HCT116 (cell line): Measurements from ENCODE around the gene CHRD. TPM values are rescaled to one million over a fixed set of nuclear protein-coding genes. Genes with fewer than 3 reads are reported as not detected.

Experiments
- ATAC-seq: fragments of 200-7000 bp; cut with Tn5 transposase; 2 replicates; pipeline ENCODE4 v1.9.1; 2020; ENCODE audit warnings: mild to moderate bottlenecking, moderate library complexity
- BruUV-seq: library from RNA; stranded (reverse); fragments of 400-500 nt; replicated peaks from 2 replicates; lab custom pipeline; 2021; lab: Mats Ljungman, UMichigan
- CTCF ChIA-PET: fragments of 300-600 bp; sonication (Branson Sonifier 250); formaldehyde crosslinking; loops from one replicate; lab custom pipeline; 2021; ENCODE audit warnings: antibody characterized with exemption; lab: Charles Lee
- POLR2A ChIA-PET: fragments of 300-600, 350-600 bp; sonication (Branson Sonifier 250); formaldehyde crosslinking; loops from one replicate; lab custom pipeline; 2021; ENCODE audit warnings: antibody characterized with exemption; lab: Charles Lee
- RAD21 ChIA-PET, 2 experiments: fragments of 300-600 bp; sonication (Branson Sonifier 250); formaldehyde crosslinking; loops; one replicate each; lab custom pipeline; 2023; ENCODE audit warnings: low total read pairs in 2 of 2; ENCODE audit not compliant: uncharacterized antibody in 2 of 2, unreplicated experiment in 2 of 2, low non-redundant PET in 1 of 2; lab: Charles Lee
- DNase-seq: peaks from one replicate; pipeline ENCODE4 v3.0.0-alpha.2; 2010; ENCODE audit warnings: low read depth, low spot score
- H2AFZ ChIP-seq: fragments of 200-600 bp; shearing (Covaris generic), sonication (generic); 2 replicates; pipeline ENCODE4 v1.6.1; 2017; ENCODE audit warnings: low read depth, mixed run types, mixed read lengths, antibody characterized with exemption, low read length; ENCODE audit not compliant: poor library complexity, severe bottlenecking
- H3K27ac ChIP-seq: 2 replicates; pipeline ENCODE4 v1.5.1; 2012; ENCODE audit warnings: low read depth, low read length
- H3K27me3 ChIP-seq: fragments of 200-600 bp; sonication (generic); 2 replicates; pipeline ENCODE4 v1.6.1; 2016; ENCODE audit warnings: mixed run types, low read length, mixed read lengths; ENCODE audit not compliant: insufficient read depth
- H3K36me3 ChIP-seq, 2 experiments: fragments of 200-500 bp in 1 of 2; fragments of 200-600 bp in 1 of 2; sonication (Bioruptor generic) in 1 of 2; sonication (generic) in 1 of 2; 2 replicates each; pipeline versions ENCODE4 v1.5.1 to v1.6.1; 2014 to 2016; ENCODE audit warnings: low read length in 2 of 2, inconsistent platforms in 1 of 2, mixed read lengths in 1 of 2, mixed run types in 1 of 2; ENCODE audit not compliant: insufficient read depth in 2 of 2, control insufficient read depth in 1 of 2
- H3K4me1 ChIP-seq, 2 experiments: fragments of 200-600 bp in 1 of 2; sonication (generic) in 1 of 2; 2 replicates each; pipeline versions ENCODE4 v1.5.1 to v1.6.1; 2012 to 2017; ENCODE audit warnings: low read length in 2 of 2, inconsistent platforms in 1 of 2, mild to moderate bottlenecking in 1 of 2, mixed read lengths in 1 of 2, mixed run types in 1 of 2, moderate library complexity in 1 of 2; ENCODE audit not compliant: insufficient read depth in 2 of 2, control insufficient read depth in 1 of 2
- H3K4me2 ChIP-seq: fragments of 200-600 bp; sonication (generic); 2 replicates; pipeline ENCODE4 v1.6.1; 2017; ENCODE audit warnings: mixed run types, low read length, mixed read lengths
- H3K4me3 ChIP-seq, 2 experiments: fragments of 200-600 bp in 1 of 2; sonication (generic) in 1 of 2; replicated peaks in 1 of 2; 2 replicates each; pipeline ENCODE4 v1.5.1; 2011 to 2016; ENCODE audit warnings: low read length in 2 of 2, control low read depth in 1 of 2, low read depth in 1 of 2, mild to moderate bottlenecking in 1 of 2, mixed read lengths in 1 of 2, mixed run types in 1 of 2
- H3K79me2 ChIP-seq: fragments of 200-600 bp; sonication (generic); 2 replicates; pipeline ENCODE4 v1.6.1; 2017; ENCODE audit warnings: mild to moderate bottlenecking, mixed run types, low read length, moderate library complexity, mixed read lengths; ENCODE audit not compliant: insufficient read depth
- H3K9ac ChIP-seq: fragments of 200-600 bp; sonication (generic); 2 replicates; pipeline ENCODE4 v1.6.1; 2016; ENCODE audit warnings: low read length, mixed read lengths
- H3K9me2 ChIP-seq: fragments of 200-600 bp; sonication (generic), shearing (Covaris generic); 2 replicates; pipeline ENCODE4 v1.6.1; 2017; ENCODE audit warnings: mixed run types, mild to moderate bottlenecking, moderate library complexity; ENCODE audit not compliant: insufficient read depth
- H3K9me3 ChIP-seq, 2 experiments: fragments of 200-500 bp in 1 of 2; fragments of 200-600 bp in 1 of 2; sonication (Bioruptor generic) in 1 of 2; sonication (generic) in 1 of 2; 2 replicates each; pipeline ENCODE4 v1.6.1; 2014 to 2017; ENCODE audit warnings: low read length in 2 of 2, mixed read lengths in 2 of 2, inconsistent platforms in 1 of 2, low read depth in 1 of 2, mild to moderate bottlenecking in 1 of 2, mixed run types in 1 of 2, moderate library complexity in 1 of 2; ENCODE audit not compliant: control insufficient read depth in 1 of 2, insufficient read depth in 1 of 2
- H4K20me1 ChIP-seq: fragments of 200-600 bp; sonication (generic), shearing (Covaris generic); 2 replicates; pipeline ENCODE4 v1.6.1; 2017; ENCODE audit warnings: mixed run types, mild to moderate bottlenecking, moderate library complexity; ENCODE audit not compliant: insufficient read depth
- CEBPB ChIP-seq: IDR thresholded peaks from 2 replicates; pipeline ENCODE4 v1.6.1; 2012; ENCODE audit warnings: low read depth
- EGR1 ChIP-seq: IDR thresholded peaks from 2 replicates; pipeline ENCODE4 v1.6.1; 2012; ENCODE audit warnings: low read depth
- ELF1 ChIP-seq: IDR thresholded peaks from 2 replicates; pipeline ENCODE4 v1.6.1; 2012; ENCODE audit warnings: low read depth, borderline replicate concordance
- EZH2 ChIP-seq: fragments of 200-600 bp; sonication (generic); IDR thresholded peaks from 2 replicates; pipeline ENCODE4 v1.6.1; 2017; ENCODE audit warnings: antibody characterized with exemption, mixed run types
- EZH2phosphoT487 ChIP-seq: fragments of 200-600 bp; IDR thresholded peaks from 2 replicates; pipeline ENCODE4 v1.6.1; 2018; ENCODE audit warnings: antibody characterized with exemption, borderline replicate concordance
- POLR2A ChIP-seq: IDR thresholded peaks from 2 replicates; pipeline ENCODE4 v1.7.0; 2011; ENCODE audit warnings: borderline replicate concordance; ENCODE audit not compliant: insufficient read depth, insufficient read length; ENCODE audit errors: extremely low read depth
- SIN3A ChIP-seq: IDR thresholded peaks from 2 replicates; pipeline ENCODE4 v1.6.1; 2012; ENCODE audit warnings: low read depth
- SP1 ChIP-seq: IDR thresholded peaks from 2 replicates; pipeline ENCODE4 v1.6.1; 2012; ENCODE audit warnings: low read depth
- SRF ChIP-seq: IDR thresholded peaks from 2 replicates; pipeline ENCODE4 v1.6.1; 2012; ENCODE audit warnings: low read depth
- TCF7L2 ChIP-seq: IDR thresholded peaks from 2 replicates; pipeline ENCODE4 v1.7.0; 2011; ENCODE audit warnings: borderline replicate concordance, inconsistent platforms; ENCODE audit not compliant: insufficient read depth, insufficient read length; ENCODE audit errors: extremely low read depth
- ZFX ChIP-seq: fragments of 450-650 bp; IDR thresholded peaks from 2 replicates; pipeline ENCODE4 v1.6.1; 2017
- intact Hi-C: fragments of 100-400 bp; cut with micrococcal nuclease; formaldehyde crosslinking; loops from 2 replicates; pipeline ENCODE4 v1.10.0; 2022
- total RNA-seq: library from RNA; stranded (reverse); gene quantifications from one replicate; pipeline ENCODE4 v1.2.1, GENCODE V29; 2021; ENCODE audit not compliant: unreplicated experiment
- TF ChIP-seq, protein P1 (sequence below), 3 experiments: fragments of 200-600 bp in 1 of 3; sonication (generic) in 1 of 3; IDR thresholded peaks in 2 of 3; conservative IDR thresholded peaks in 1 of 3; 2 replicates each; pipeline ENCODE4 v1.5.1; 2012 to 2017; ENCODE audit warnings: low read depth in 2 of 3, low read length in 2 of 3, antibody characterized with exemption in 1 of 3, borderline replicate concordance in 1 of 3, control low read depth in 1 of 3, mild to moderate bottlenecking in 1 of 3, mixed read lengths in 1 of 3, mixed run types in 1 of 3, moderate library complexity in 1 of 3; ENCODE audit not compliant: insufficient read depth in 1 of 3
- TF ChIP-seq, protein P2 (sequence below): IDR thresholded peaks from 2 replicates; pipeline ENCODE4 v1.6.1; 2012; ENCODE audit warnings: low read depth

CHRD gene
- total RNA-seq, 1 experiment from 2014 or later: 8.0 TPM

DNA sequence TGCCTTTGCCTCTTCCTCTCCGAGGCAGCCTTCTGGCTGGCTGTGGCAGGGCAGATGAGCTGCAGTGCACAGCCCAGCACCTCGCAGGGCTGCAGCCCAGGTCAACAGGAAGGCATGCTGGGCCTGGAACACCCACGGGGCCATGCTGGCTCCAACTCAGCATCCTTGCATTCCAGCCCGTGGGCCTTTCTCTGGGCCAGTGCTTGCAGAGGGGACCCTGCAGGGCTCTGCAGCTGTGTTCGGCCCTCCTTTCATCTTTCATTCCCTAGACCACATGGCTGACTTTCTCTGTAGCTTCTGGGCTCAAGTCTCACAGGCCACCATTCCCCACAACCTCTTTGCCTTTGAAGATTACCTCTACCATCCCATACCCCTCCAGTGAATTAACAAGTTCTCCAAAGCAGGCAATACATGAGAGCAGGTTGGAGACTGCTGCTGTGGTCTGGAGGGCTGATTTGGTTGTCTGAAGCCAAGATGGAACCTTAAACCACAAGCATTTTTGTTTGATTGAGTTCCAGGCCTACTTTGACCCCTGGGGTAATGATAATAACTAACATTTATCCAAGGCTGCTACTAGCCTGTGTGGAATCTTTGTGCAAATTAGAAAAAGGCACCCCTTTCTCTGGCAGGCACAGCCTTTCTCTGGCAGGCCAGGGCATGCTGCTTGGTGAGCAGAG lies 36.5 kb upstream of the CHRD start:
- Histone ChIP-seq H3K4me2 (no peak overlapping the region), H3K4me1 (peaks cover 9 to 19% of the 10 kb centered on the region in 2 experiments), H3K79me2 (no peaks in the 10 kb centered on the region), H4K20me1 (no peaks in the 10 kb centered on the region), H3K27ac (no peak overlapping the region), H3K9me3 (no peaks in the 10 kb centered on the region), H3K27me3 (no peaks in the 10 kb centered on the region), H3K36me3 (peaks cover 5 to 9% of the 10 kb centered on the region in 2 experiments; a peak in 2 of 4 replicates), H3K9ac (no peak overlapping the region), H3K9me2 (no peaks in the 10 kb centered on the region), H2AFZ (no peak overlapping the region), H3K4me3 (no peak overlapping the region)
- TF ChIP-seq CEBPB (no peak), TCF7L2 (no peak)
- TF ChIP-seq, protein P1, sequence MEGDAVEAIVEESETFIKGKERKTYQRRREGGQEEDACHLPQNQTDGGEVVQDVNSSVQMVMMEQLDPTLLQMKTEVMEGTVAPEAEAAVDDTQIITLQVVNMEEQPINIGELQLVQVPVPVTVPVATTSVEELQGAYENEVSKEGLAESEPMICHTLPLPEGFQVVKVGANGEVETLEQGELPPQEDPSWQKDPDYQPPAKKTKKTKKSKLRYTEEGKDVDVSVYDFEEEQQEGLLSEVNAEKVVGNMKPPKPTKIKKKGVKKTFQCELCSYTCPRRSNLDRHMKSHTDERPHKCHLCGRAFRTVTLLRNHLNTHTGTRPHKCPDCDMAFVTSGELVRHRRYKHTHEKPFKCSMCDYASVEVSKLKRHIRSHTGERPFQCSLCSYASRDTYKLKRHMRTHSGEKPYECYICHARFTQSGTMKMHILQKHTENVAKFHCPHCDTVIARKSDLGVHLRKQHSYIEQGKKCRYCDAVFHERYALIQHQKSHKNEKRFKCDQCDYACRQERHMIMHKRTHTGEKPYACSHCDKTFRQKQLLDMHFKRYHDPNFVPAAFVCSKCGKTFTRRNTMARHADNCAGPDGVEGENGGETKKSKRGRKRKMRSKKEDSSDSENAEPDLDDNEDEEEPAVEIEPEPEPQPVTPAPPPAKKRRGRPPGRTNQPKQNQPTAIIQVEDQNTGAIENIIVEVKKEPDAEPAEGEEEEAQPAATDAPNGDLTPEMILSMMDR (IDR thresholded peaks at IDR 0.05 in 2 of 3, conservative IDR thresholded peaks at IDR 0.05 in 1 of 3; ENCODE audit: borderline replicate concordance in 1 of 3, insufficient read depth in 1 of 3, low read depth in 2 of 3, low read length in 2 of 3): no peak
- no peak for DNase-seq
- intact Hi-C loops: no loop called here
- ChIA-PET CTCF (no interaction called here), POLR2A (no interaction called here), RAD21 (no interaction called here)
- no TSS peak for BruUV-seq
- no peak for ATAC-seq

DNA sequence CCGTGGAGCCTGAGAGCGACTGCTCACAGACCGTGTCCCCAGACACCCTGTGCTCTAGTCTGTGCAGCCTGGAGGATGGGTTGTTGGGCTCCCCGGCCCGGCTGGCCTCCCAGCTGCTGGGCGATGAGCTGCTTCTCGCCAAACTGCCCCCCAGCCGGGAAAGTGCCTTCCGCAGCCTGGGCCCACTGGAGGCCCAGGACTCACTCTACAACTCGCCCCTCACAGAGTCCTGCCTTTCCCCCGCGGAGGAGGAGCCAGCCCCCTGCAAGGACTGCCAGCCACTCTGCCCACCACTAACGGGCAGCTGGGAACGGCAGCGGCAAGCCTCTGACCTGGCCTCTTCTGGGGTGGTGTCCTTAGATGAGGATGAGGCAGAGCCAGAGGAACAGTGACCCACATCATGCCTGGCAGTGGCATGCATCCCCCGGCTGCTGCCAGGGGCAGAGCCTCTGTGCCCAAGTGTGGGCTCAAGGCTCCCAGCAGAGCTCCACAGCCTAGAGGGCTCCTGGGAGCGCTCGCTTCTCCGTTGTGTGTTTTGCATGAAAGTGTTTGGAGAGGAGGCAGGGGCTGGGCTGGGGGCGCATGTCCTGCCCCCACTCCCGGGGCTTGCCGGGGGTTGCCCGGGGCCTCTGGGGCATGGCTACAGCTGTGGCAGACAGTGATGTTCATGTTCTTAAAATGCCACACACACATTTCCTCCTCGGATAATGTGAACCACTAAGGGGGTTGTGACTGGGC lies 35.1 kb upstream of the CHRD start:
- Histone ChIP-seq H3K27me3 (no peaks in the 10 kb centered on the region), H2AFZ (no peak overlapping the region), H4K20me1 (no peaks in the 10 kb centered on the region), H3K36me3 (peaks cover 5 to 9% of the 10 kb centered on the region in 2 experiments; a peak in 2 of 4 replicates), H3K9me2 (no peaks in the 10 kb centered on the region), H3K4me2 (no peak overlapping the region), H3K9ac (no peak overlapping the region), H3K27ac (no peak overlapping the region), H3K4me1 (peaks cover 9 to 14% of the 10 kb centered on the region in 2 experiments), H3K4me3 (no peak overlapping the region)
- ChIA-PET RAD21 (no interaction called here), CTCF (interaction anchor here (0.9 to 1.5 kb wide), 7 partner anchors 8 to 449 kb away, joined by 3 to 7 read pairs (median 4); partner anchors contain the start of genes FAM131A and POLR2H)
- no TSS peak for BruUV-seq
- TF ChIP-seq ELF1 (no peak), ZFX (no peak), EZH2 (no peak), POLR2A (no peak), EGR1 (no peak), SRF (no peak), SIN3A (no peak; the same call in 1 of the 2 replicates), EZH2phosphoT487 (no peak), SP1 (no peak)
- TF ChIP-seq, protein P2, sequence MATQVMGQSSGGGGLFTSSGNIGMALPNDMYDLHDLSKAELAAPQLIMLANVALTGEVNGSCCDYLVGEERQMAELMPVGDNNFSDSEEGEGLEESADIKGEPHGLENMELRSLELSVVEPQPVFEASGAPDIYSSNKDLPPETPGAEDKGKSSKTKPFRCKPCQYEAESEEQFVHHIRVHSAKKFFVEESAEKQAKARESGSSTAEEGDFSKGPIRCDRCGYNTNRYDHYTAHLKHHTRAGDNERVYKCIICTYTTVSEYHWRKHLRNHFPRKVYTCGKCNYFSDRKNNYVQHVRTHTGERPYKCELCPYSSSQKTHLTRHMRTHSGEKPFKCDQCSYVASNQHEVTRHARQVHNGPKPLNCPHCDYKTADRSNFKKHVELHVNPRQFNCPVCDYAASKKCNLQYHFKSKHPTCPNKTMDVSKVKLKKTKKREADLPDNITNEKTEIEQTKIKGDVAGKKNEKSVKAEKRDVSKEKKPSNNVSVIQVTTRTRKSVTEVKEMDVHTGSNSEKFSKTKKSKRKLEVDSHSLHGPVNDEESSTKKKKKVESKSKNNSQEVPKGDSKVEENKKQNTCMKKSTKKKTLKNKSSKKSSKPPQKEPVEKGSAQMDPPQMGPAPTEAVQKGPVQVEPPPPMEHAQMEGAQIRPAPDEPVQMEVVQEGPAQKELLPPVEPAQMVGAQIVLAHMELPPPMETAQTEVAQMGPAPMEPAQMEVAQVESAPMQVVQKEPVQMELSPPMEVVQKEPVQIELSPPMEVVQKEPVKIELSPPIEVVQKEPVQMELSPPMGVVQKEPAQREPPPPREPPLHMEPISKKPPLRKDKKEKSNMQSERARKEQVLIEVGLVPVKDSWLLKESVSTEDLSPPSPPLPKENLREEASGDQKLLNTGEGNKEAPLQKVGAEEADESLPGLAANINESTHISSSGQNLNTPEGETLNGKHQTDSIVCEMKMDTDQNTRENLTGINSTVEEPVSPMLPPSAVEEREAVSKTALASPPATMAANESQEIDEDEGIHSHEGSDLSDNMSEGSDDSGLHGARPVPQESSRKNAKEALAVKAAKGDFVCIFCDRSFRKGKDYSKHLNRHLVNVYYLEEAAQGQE: no peak
- TF ChIP-seq, all 23 proteins: peak for 0
- intact Hi-C loops: no loop called here
- H3K9me3 ChIP-seq: no peaks in the 10 kb centered on the region
- ATAC-seq (no peak), DNase-seq (no peak)
- no peaks in the 10 kb centered on the region for H3K79me2 ChIP-seq
- POLR2A ChIA-PET: interaction anchor here (0.6 to 0.7 kb wide), 2 partner anchors 17 to 27 kb away, joined by 3 to 6 read pairs; no protein-coding TSS in a partner anchor
